DOHH2 (cell line): Measurements from ENCODE around the gene STRADA.

Experiments used
- CTCF ChIP-seq: fragments of 200-600 bp; sonication (generic); IDR thresholded peaks from one replicate; pipeline ENCODE4 v1.5.1; 2014; ENCODE audit warnings: antibody characterized with exemption, mild to moderate bottlenecking, low read depth, low read length; ENCODE audit not compliant: poor library complexity, severe bottlenecking
- EZH2phosphoT487 ChIP-seq: fragments of 200-600 bp; sonication (generic); IDR thresholded peaks from 2 replicates; pipeline ENCODE4 v1.6.1; 2017; ENCODE audit warnings: borderline replicate concordance, mild to moderate bottlenecking, antibody characterized with exemption, low read length, moderate library complexity, mixed read lengths

DNA sequence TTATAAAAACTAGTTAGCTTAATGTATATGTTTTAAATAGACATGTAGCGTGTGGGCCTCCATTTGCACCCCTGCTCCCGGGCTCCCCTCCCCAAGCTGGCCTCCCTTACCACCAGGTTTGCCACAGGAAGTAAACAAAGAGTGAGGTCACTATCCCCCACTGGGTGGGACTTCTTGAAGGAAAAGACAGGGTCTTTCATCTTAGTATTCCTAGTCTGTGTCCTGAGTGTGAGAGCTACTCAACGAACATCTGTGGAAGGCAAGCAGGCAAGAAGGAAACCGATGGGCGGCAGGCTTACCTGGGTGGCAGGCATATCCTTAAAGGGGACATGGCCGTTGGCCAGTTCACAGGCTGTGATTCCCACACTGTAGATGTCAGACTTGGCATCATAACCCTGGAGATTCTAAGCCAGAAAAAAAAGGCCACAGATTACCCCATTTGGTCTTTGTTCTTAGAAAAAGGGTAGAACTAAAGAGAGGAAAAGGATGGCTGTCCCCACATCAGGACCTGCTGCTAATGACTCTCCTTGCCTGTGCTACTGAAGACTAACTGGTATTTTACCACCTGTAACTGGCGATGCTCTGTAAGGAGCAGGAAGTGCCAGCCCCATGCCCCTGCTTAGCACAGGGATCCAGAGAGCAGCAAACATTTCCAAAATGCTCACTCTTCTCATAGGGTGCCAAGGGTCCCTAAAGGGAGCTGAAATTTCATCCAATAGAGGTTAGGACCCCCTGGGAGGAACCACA is 35.1 kb downstream of the STRADA start:
- TF ChIP-seq CTCF (no peak), EZH2phosphoT487 (no peak)
